EH (cell line): ENCODE results near the gene TGFBR1.
A peak's percentile ranks its signal among the peaks of the same experiment; 100 is the strongest.

Experiments
- DNase-seq: peaks from one replicate; pipeline ENCODE4 v3.0.0-alpha.2; 2015; ENCODE audit warnings: low read depth

TGFBR1 gene

DNA sequence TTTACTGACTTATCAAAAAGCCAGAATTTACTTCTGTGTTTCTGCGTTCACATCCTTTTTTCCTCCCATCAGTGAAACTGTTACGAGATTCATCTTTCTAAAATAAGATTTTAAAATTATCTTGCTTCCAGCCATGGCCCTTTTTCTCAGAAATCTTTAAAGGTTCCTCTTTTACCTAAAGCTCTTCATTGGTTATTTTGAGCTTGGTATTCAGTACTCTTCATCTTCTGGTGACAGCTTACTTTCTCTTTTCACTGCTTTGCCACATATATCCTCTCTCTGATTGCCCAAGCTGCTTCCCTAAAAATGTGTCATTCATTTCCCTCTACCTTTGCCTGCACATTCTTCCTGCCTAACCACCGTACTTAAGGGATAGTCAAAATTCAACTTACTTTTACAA, 32.3 kb downstream of the TGFBR1 start:
- DNase-seq: no peak

GRCh38 chr9:99137891-99138290, 33.0 kb downstream of the TGFBR1 start:
- no peak for DNase-seq

GRCh38 chr9:99138424-99139284, 33.7 kb downstream of the TGFBR1 start:
- DNase-seq: no peak

GRCh38 chr9:99139868-99140267, 35.0 kb downstream of the TGFBR1 start:
- DNase-seq: no peak

GRCh38 chr9:99140685-99141314, 35.9 kb downstream of the TGFBR1 start:
- peak; percentile 69 for DNase-seq

DNA sequence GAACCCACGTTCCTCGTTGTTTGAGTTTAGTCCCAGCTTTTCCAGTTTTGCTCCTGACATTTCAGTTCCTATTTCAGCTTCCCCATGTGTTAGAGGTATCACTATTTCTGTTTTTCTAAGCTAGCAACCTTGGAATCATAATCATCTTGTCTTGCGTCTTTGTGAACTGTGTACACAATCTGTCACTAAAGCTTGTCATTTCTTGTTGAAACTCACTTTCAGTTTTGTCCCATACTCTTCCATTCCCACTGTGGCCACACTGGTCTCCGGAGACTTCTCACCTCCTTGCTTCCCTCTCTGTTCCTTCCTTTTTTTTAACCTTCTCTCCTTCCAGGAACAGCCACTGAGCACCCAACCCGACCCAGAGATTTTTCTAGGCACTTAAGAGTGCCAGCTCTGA, 36.9 kb downstream of the TGFBR1 start:
- DNase-seq: no peak

- DNase-seq: no peak
Observed at GRCh38 chr9:99142275-99142674, 37.4 kb downstream of the TGFBR1 start.

- DNase-seq: peak; percentile 56
Observed at GRCh38 chr9:99143655-99144054, 38.7 kb downstream of the TGFBR1 start.

DNA sequence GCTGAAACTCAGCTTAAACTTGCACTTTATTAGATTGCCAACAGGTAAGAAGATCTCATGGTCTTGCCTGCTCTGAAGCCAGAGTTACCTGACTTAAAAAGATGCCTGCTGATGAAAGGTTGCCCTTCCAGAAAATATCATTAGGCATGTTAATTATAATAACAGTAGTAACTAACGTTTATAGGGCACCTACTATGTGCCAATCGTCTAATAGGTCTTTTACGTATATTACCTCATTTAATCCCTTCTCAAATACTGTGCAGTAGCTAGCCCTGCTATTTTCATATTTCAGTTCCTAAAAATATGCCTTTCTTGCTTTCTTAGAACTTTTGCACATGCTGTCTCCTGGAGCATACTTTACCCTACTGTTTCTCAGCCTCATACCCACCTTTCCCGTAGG, 40.1 kb downstream of the TGFBR1 start:
- no peak for DNase-seq

DNA sequence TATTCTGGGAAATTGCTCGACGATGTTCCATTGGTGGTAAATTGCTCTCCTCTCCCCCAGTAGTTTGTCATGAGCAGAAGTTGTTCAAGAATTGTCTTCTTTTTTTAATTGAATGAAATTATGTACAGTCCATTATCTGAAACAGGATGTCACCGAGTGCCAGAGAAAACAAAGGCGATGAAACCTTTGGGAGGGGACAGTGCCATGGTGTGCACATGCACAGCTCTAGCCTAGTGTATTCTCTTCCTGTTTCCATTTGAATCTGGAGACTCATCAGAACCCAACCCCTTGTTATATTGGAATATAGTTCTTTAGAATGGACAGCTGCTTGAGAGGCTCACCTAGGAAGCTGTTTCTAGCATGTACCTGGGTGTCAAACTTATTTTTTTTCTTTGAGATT, 41.7 kb downstream of the TGFBR1 start:
- no peak for DNase-seq

DNA sequence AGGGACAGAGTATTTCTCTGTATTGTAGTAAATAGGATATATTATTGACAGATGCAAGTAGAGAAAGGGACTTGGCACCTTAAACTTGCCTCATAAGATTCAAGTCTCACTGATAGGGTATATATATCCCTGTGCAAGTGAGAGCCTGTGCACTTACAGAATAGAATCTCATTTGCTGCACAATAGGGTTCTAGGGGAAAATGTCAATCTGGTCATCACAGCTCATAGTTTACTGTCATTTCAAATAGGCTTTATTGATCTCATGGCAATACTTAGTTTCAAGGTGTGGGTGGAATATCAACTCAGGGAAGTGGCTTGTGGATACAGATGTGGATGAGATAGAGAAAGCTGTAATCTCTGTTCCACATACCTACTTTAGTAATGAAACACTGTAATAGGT, 42.3 kb downstream of the TGFBR1 start:
- no peak for DNase-seq

DNA sequence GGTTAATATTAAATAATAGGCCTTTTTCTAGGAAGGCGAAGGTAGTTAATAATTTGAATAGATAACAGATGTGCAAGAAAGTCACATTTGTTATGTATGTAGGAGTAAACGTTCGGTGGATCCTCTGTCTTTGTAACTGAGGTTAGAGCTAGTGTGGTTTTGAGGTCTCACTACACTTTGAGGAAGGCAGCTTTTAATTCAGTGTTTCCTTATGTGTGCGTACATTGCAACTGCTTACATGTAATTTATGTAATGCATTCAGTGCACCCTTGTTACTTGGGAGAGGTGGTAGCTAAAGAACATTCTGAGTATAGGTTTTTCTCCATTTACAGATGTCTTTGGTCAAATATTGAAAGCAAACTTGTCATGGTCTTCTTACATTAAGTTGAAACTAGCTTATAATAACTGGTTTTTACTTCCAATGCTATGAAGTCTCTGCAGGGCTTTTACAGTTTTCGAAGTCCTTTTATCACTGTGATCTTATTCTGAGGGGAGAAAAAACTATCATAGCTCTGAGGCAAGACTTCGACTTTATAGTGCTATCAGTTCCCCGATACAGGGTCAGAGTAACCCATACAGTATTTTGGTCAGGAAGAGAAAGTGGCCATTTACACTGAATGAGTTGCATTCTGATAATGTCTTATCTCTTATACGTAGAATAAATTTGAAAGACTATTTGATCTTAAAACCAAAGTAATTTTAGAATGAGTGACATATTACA, 45.7 kb downstream of the TGFBR1 start:
- no peak for DNase-seq

GRCh38 chr9:99154356-99154755, 49.4 kb downstream of the TGFBR1 start:
- DNase-seq: no peak

DNA sequence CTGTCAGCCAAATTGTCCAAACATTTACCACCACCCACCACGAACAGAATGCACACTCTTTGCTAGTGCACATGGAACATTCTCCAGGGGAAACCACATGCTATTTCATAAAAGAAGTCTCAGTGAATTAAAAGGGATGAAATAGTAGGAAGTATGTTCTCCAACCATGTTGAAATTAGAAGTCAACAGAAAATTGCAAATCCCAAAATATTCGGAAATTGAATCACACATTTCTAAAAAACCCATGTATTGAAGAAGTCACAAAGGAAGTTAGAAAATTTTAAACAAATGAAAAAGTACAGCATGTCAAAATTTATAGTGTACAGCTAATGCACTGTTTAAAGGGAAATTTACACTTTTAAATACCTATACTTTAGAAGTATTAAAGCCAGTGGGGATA, 50.8 kb downstream of the TGFBR1 start:
- DNase-seq: no peak

- DNase-seq: peak; percentile 16
Observed at GRCh38 chr9:99158629-99159028, 53.7 kb downstream of the TGFBR1 start.

GRCh38 chr9:99160173-99160572, 55.3 kb downstream of the TGFBR1 start:
- no peak for DNase-seq

DNA sequence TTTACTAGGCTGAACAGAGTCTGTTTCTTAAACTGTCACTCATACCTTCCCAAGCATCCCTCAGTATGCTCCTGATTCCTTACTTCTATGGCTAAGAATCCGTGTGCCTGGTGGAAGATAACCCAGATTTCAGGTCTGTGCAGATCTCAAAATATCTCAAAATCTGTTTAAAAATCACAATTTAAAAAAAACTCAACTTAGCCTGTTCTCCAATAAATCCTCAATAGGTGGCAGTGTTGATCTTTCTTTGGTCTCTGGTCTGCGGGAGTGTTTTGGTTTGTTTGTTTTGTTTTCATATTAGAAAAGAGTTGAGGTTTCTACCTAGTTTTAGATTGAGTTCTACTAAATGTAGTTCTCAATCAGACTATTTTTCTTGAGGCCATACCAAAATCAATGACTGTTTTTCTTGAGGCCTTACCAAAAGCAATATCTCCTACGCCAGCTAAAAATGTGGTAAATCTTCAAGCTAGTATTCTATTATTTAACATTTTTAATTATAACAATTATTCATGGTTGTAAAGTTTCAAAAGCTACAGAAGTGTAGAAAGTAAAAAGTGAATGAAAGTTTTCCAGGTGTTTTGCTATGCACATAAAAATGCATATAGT, 57.9 kb downstream of the TGFBR1 start:
- DNase-seq: peak; percentile 49

DNA sequence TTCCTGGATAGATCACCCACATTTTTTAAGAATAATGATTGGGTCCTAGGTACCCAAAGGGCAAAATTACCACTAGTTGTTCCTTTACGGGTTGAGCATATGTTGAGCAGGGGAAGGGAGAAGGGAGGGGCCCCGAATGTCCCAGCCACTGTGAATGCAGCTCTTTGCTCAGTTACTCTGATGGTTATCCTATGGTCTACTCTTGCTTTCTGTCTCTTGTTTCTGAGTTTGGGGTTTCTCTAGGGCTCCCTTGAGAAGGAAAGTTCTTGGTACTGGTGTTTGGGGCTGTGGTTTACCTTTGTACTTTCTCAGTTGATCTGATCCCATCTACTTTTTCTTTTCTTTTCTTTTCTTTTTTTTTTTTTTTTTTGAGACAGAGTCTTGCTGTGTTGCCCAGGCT, 61.2 kb downstream of the TGFBR1 start:
- DNase-seq: no peak

DNA sequence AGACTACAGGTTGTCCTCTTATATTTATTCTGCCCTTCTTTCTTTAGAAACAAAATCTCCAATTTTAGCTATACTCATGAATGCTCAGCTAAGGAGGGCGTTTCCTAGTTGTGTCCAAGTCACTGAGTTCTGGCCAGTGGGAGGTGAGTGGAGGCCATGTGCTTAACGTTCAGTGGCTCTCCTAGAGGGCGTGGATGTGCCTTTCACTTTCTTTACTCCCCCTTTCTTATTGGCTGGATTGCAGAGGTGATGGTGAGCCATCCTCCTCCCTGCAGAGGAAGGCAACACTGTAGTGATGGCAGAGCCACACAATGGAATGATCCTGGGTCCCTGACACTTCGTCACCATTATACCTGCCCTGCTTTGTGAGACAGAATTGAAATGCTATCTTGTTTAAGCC, 62.2 kb downstream of the TGFBR1 start:
- DNase-seq: no peak

DNA sequence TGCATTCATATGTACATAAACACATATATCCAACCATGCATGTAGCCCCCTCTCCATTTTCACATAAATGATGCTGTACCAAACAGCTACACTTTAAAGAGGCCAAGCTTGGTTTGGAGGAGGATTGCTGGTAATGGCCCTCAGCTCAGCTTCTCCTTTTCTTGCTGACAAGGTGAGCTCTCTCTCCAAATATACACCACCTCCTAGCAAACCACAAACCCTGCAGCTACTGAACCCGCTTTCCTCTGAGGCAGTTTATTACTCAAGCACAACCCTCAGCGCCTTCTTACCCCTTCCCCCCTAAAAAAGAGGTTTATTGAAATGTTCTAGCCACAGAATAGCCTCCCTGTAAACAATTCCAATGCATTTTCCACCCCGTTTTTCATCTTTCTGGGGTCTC, 62.8 kb downstream of the TGFBR1 start:
- DNase-seq: no peak

GRCh38 chr9:99169086-99169485, 64.2 kb downstream of the TGFBR1 start:
- DNase-seq: no peak

- DNase-seq: no peak
Observed at GRCh38 chr9:99169982-99170761, 65.3 kb downstream of the TGFBR1 start.
